ENCODE data around the gene RASAL1. TPM values are rescaled to one million over a fixed set of nuclear protein-coding genes. Genes with fewer than 3 reads are reported as not detected.
A peak's percentile ranks its signal among the peaks of the same experiment; 100 is the strongest.

The RASAL1 gene
- total and polyA plus RNA-seq, 7 donors: 0.89 TPM; not detected in 6

DNA sequence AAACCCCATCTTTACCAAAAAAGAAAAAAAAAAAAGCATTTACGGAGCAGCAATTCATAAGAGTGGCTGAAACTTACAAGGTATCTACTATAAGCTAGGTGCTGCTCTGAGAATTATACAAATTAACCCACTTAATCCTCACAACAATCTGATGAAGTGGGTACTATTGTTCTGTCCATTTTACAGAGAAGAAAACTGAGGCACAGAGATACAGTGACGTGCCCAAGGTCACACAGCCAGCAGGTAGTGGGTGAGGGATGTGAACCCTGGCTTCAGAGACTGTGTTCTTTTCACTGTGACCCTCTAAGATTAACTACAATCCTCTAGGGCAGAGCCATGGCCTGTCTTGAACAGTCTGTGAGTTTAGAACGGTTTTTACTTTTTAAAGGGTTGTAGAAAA is 46.4 kb upstream of the RASAL1 start:
- H3K36me3 ChIP-seq (ENCODE audit: insufficient read depth in 1 of 2, low read depth in 1 of 2): peaks cover 19 to 49% of the 10 kb centered on the region in 2 donors

DNA sequence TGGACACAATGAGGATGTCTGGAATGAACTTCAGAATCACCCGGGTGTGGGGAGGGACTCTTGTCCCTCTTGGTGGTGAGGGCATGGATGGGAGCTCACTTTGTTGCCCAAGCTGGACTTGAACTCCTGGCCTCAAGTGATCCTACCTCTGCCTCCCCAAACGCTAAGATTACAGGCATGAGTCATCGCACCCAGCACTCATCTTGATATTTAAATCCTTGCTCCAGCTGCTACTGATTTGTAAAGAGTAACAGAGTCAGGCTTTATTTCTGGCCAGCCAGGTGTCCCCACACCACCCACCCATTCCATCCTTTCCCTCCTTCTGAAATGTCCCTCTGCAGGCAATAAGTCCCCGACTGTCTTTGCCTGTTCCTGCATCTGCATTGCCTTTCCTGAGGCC is 44.8 kb upstream of the RASAL1 start:
- H3K4me1 ChIP-seq: peaks cover 13% of the 10 kb centered on the region
- no peak overlapping the region for H3K4me3 ChIP-seq
- H3K9me3 ChIP-seq: no peaks in the 10 kb centered on the region
- WGBS, 3 donors: 64 to 81% (median 66%) methylated on average over 4 of the region's 4 CpGs
- peaks cover 19 to 60% of the 10 kb centered on the region in 2 donors for H3K36me3 ChIP-seq (ENCODE audit: insufficient read depth in 1 of 2, low read depth in 1 of 2)
- no peak overlapping the region for H3K27ac ChIP-seq
- ATAC-seq (peak; percentile 18 to 61 (median 30)), DNase-seq (no peak)
- TF ChIP-seq, protein P1, sequence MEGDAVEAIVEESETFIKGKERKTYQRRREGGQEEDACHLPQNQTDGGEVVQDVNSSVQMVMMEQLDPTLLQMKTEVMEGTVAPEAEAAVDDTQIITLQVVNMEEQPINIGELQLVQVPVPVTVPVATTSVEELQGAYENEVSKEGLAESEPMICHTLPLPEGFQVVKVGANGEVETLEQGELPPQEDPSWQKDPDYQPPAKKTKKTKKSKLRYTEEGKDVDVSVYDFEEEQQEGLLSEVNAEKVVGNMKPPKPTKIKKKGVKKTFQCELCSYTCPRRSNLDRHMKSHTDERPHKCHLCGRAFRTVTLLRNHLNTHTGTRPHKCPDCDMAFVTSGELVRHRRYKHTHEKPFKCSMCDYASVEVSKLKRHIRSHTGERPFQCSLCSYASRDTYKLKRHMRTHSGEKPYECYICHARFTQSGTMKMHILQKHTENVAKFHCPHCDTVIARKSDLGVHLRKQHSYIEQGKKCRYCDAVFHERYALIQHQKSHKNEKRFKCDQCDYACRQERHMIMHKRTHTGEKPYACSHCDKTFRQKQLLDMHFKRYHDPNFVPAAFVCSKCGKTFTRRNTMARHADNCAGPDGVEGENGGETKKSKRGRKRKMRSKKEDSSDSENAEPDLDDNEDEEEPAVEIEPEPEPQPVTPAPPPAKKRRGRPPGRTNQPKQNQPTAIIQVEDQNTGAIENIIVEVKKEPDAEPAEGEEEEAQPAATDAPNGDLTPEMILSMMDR (IDR thresholded peaks at IDR 0.05): no peak
- intact Hi-C loops (cut with DNase I): loop anchor here in 1 of 2 donors (10.0 kb wide), 1 partner anchor 184 kb away; no protein-coding TSS in a partner anchor
- no peaks in the 10 kb centered on the region for H3K27me3 ChIP-seq (ENCODE audit: insufficient read depth in 3 of 3, low read length in 2 of 3)

More for the DNA sequence above, 46.4 kb upstream of the RASAL1 start:
- Histone ChIP-seq H3K9me3 (no peaks in the 10 kb centered on the region), H3K4me3 (no peak overlapping the region), H3K4me1 (peaks cover 20% of the 10 kb centered on the region), H3K27ac (no peak overlapping the region), H3K27me3 (ENCODE audit: insufficient read depth in 3 of 3, low read length in 2 of 3) (no peaks in the 10 kb centered on the region)
- DNase-seq: no peak
- TF ChIP-seq, protein P1 (IDR thresholded peaks at IDR 0.05): no peak
- ATAC-seq: no peak
- intact Hi-C loops (cut with DNase I): loop anchor here in 1 of 2 donors (10.0 kb wide), 1 partner anchor 183 kb away; no protein-coding TSS in a partner anchor
- 87 to 96% (median 93%) methylated on average over 3 of the region's 3 CpGs for WGBS, 3 donors

DNA sequence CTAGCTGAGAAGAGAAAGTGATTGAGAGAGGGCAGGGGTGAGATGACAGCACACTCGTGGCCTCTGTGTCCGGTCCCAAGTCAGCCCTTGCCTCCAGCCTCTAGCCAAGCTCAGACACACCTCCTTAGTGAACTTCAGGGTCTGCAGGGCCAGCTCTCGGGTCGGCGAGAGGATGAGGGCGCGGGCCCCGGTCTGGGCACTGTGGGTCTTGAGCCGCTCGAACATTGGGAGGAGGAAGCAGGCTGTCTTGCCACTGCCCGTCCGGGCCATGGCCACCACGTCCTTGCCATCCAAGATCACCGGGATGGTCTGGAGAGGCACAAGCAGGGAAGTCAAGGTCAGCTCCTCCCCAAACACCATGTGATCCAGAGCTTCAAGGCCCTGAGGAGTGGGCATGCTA is 43.5 kb upstream of the RASAL1 start:
- ATAC-seq (no peak), DNase-seq (no peak)
- intact Hi-C loops (cut with DNase I): no loop called here
- peaks cover 19 to 74% of the 10 kb centered on the region in 2 donors for H3K36me3 ChIP-seq (ENCODE audit: insufficient read depth in 1 of 2, low read depth in 1 of 2)
- TF ChIP-seq, protein P1 (IDR thresholded peaks at IDR 0.05): no peak
- no peak overlapping the region for H3K4me3 ChIP-seq
- peaks cover 10% of the 10 kb centered on the region for H3K4me1 ChIP-seq
- no peaks in the 10 kb centered on the region for H3K9me3 ChIP-seq
- H3K27me3 ChIP-seq (ENCODE audit: insufficient read depth in 3 of 3, low read length in 2 of 3): no peaks in the 10 kb centered on the region
- no peak overlapping the region for H3K27ac ChIP-seq
- 94 to 95% (median 94%) methylated on average over 11 to 14 of the region's 14 CpGs for WGBS, 3 donors

DNA sequence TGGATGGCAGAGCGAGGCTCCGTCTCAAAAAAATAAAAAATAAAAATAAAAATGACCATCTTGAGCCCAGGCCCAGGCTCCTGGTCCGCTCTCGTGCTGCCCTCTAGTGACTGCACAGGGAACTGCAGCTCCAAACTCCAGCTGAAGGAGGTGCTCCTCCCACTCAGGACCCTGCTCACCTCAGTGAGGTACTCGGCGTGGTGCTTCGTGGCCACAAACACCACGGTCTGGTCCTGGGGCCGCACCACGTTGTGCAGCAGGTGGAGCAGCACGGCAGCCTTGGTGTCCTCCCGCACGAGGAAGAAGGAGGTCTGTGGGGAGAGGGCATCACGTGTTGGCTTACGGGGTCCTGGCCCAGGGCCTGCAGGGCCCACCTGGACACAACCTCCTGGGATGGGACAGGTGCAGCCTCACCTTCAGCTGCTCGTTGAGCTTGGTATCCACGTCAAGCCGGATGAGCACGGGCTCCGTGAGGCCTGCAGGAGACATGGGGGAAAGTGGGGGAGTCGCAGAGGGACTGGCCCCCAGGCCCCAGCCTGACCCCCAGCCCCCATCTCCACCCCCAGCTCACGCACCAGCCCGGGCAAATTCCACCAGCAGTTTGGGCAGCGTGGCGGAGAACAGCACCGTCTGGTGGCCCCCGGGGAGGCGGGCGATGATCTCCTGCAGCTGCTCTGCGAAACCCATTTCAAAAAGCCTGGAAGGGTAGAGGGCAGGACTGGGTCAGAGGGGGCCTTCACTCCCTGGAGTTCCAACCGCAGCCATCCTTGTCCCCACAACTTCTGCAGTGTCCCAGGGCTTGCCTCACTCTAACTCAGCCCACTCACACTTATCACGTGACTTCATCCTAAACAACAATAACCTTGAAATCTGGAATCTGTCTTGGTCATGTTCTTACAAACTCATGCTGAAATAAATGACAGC is 39.2 kb upstream of the RASAL1 start:
- peaks cover 11 to 95% of the 10 kb centered on the region in 2 donors for H3K36me3 ChIP-seq (ENCODE audit: insufficient read depth in 1 of 2, low read depth in 1 of 2)
- no peaks in the 10 kb centered on the region for H3K27me3 ChIP-seq (ENCODE audit: insufficient read depth in 3 of 3, low read length in 2 of 3)
- whole genome bisulfite sequencing, 3 donors: 52 to 62% (median 56%) methylated on average over 31 to 32 of the region's 32 CpGs
- no peaks in the 10 kb centered on the region for H3K4me1 ChIP-seq
- intact Hi-C loops (cut with DNase I): loop anchor here in 1 of 2 donors (2.0 kb wide), 1 partner anchor 126 kb away; no protein-coding TSS in a partner anchor
- DNase-seq: peak; percentile 66 to 87
- no peak overlapping the region for H3K4me3 ChIP-seq
- no peak overlapping the region for H3K27ac ChIP-seq
- H3K9me3 ChIP-seq: no peaks in the 10 kb centered on the region
- ATAC-seq: peak; percentile 52 to 89 (median 74)
- TF ChIP-seq, protein P1 (IDR thresholded peaks at IDR 0.05): peak; percentile 97

Data from psoas muscle (tissue), 8 donors.